Activated B cell treated with CpG ODN at 0.5 μM for 24 hours (primary cell): ENCODE results near the gene TBK1. TPM values are rescaled to one million over a fixed set of nuclear protein-coding genes. Genes with fewer than 3 reads are reported as not detected.

Experiments used
- ATAC-seq: fragments of 200-7000 bp; cut with Tn5 transposase; one replicate; pipeline ENCODE4 v1.10.0; 2021; ENCODE audit warnings: low read depth, mild to moderate bottlenecking, moderate library complexity
- CTCF ChIA-PET: fragments of 350-600 bp; sonication (Branson Sonifier 250); formaldehyde crosslinking; loops from one replicate; lab custom pipeline; 2021; ENCODE audit warnings: antibody characterized with exemption; lab: Charles Lee
- POLR2A ChIA-PET: fragments of 350-600 bp; sonication (Branson Sonifier 250); formaldehyde crosslinking; loops from one replicate; lab custom pipeline; 2021; ENCODE audit warnings: antibody characterized with exemption; lab: Charles Lee
- DNase-seq: peaks from one replicate; pipeline ENCODE4 v3.0.0; 2022
- H3K27ac Mint-ChIP-seq: one replicate; pipeline ENCODE4 v1.8.0; 2020; ENCODE audit warnings: mixed read lengths
- H3K27me3 Mint-ChIP-seq: one replicate; pipeline ENCODE4 v1.8.0; 2021; ENCODE audit warnings: mixed read lengths
- H3K36me3 Mint-ChIP-seq: one replicate; pipeline ENCODE4 v1.8.0; 2021; ENCODE audit warnings: low read depth, mixed read lengths
- H3K4me1 Mint-ChIP-seq: one replicate; pipeline ENCODE4 v1.8.0; 2021; ENCODE audit warnings: mixed read lengths
- H3K4me3 Mint-ChIP-seq: one replicate; pipeline ENCODE4 v1.8.0; 2020; ENCODE audit warnings: mild to moderate bottlenecking, mixed read lengths
- H3K9me3 Mint-ChIP-seq: one replicate; pipeline ENCODE4 v1.8.0; 2020; ENCODE audit warnings: mixed read lengths
- CTCF ChIP-seq: fragments of 200-600 bp; IDR thresholded peaks from one replicate; pipeline ENCODE4 v1.8.0; 2022; ENCODE audit warnings: antibody characterized with exemption, mild to moderate bottlenecking
- intact Hi-C: fragments of 100-400 bp; cut with micrococcal nuclease; formaldehyde crosslinking; loops from one replicate; pipeline ENCODE4 v1.15.1; 2024
- total RNA-seq: library from RNA; stranded (reverse); gene quantifications from 2 replicates; pipeline ENCODE4 v1.2.3, GENCODE V29; 2022

TBK1 gene
- total RNA-seq, 1 donor from 2014 or later: 37.4 TPM

GRCh38 chr12:64525461-64526160 lies 73.7 kb downstream of the TBK1 start:
- Mint-ChIP-seq H3K9me3 (no peaks in the 10 kb centered on the region), H3K4me3 (no peak overlapping the region), H3K36me3 (no peaks in the 10 kb centered on the region), H3K4me1 (no peaks in the 10 kb centered on the region), H3K27me3 (no peaks in the 10 kb centered on the region), H3K27ac (no peak overlapping the region)
- DNase-seq (no peak), ATAC-seq (no peak)
- intact Hi-C loops: no loop called here
- ChIA-PET CTCF (no interaction called here), POLR2A (no interaction called here)
- no peak for TF ChIP-seq CTCF

- ChIA-PET POLR2A (no interaction called here), CTCF (no interaction called here)
Measured at GRCh38 chr12:64526859-64527258, 74.9 kb downstream of the TBK1 start.

GRCh38 chr12:64528616-64529015 lies 76.7 kb downstream of the TBK1 start:
- H3K9me3 Mint-ChIP-seq: no peaks in the 10 kb centered on the region
- TF ChIP-seq CTCF: no peak
- no peaks in the 10 kb centered on the region for H3K36me3 Mint-ChIP-seq
- H3K27ac Mint-ChIP-seq: no peak overlapping the region
- no peak overlapping the region for H3K4me3 Mint-ChIP-seq
- intact Hi-C loops: no loop called here
- CTCF ChIA-PET: interaction anchor here (0.9 kb wide), 1 partner anchor 169 kb away, joined by 4 read pairs; no protein-coding TSS in a partner anchor
- H3K4me1 Mint-ChIP-seq: no peaks in the 10 kb centered on the region
- POLR2A ChIA-PET: no interaction called here
- ATAC-seq (no peak), DNase-seq (no peak)
- no peaks in the 10 kb centered on the region for H3K27me3 Mint-ChIP-seq

More at GRCh38 chr12:64526859-64527258, 74.9 kb downstream of the TBK1 start:
- Mint-ChIP-seq H3K27me3 (no peaks in the 10 kb centered on the region), H3K9me3 (no peaks in the 10 kb centered on the region), H3K36me3 (no peaks in the 10 kb centered on the region), H3K27ac (no peak overlapping the region), H3K4me1 (no peaks in the 10 kb centered on the region), H3K4me3 (no peak overlapping the region)
- intact Hi-C loops: no loop called here
- DNase-seq (no peak), ATAC-seq (no peak)
- no peak for TF ChIP-seq CTCF

- H3K36me3 Mint-ChIP-seq: no peaks in the 10 kb centered on the region
- ChIA-PET POLR2A (no interaction called here), CTCF (no interaction called here)
- no peak overlapping the region for H3K27ac Mint-ChIP-seq
- DNase-seq (no peak), ATAC-seq (no peak)
- no peaks in the 10 kb centered on the region for H3K9me3 Mint-ChIP-seq
- no peaks in the 10 kb centered on the region for H3K27me3 Mint-ChIP-seq
- H3K4me1 Mint-ChIP-seq: no peaks in the 10 kb centered on the region
- no peak overlapping the region for H3K4me3 Mint-ChIP-seq
- intact Hi-C loops: no loop called here
- TF ChIP-seq CTCF: no peak
Measured at GRCh38 chr12:64530566-64530965, 78.6 kb downstream of the TBK1 start.

GRCh38 chr12:64531665-64532334 lies 79.9 kb downstream of the TBK1 start:
- DNase-seq (no peak), ATAC-seq (no peak)
- H3K27me3 Mint-ChIP-seq: no peaks in the 10 kb centered on the region
- no peak overlapping the region for H3K4me3 Mint-ChIP-seq
- ChIA-PET CTCF (no interaction called here), POLR2A (no interaction called here)
- no peak overlapping the region for H3K27ac Mint-ChIP-seq
- no peaks in the 10 kb centered on the region for H3K4me1 Mint-ChIP-seq
- intact Hi-C loops: no loop called here
- H3K36me3 Mint-ChIP-seq: no peaks in the 10 kb centered on the region
- no peaks in the 10 kb centered on the region for H3K9me3 Mint-ChIP-seq
- TF ChIP-seq CTCF: no peak
